Thoracic aorta (tissue), 2 donors: ENCODE results near the gene KRT10. TPM values are rescaled to one million over a fixed set of nuclear protein-coding genes. Genes with fewer than 3 reads are reported as not detected.

Experiments used
- ATAC-seq: fragments of 150-250 bp; one replicate; pipeline ENCODE4 v1.8.0; 2017; ENCODE audit warnings: low read depth; ENCODE audit not compliant: insufficient number of reproducible peaks, low FRiP score
- DNase-seq: peaks from one replicate; pipeline ENCODE4 v3.0.0-alpha.2; 2020; ENCODE audit warnings: low spot score
- H3K27ac ChIP-seq, 2 donors: fragments of 200-600 bp; sonication (generic); 1 replicate in 1 of 2; 2 replicates in 1 of 2; pipeline ENCODE4 v1.5.1; 2016; ENCODE audit warnings: mild to moderate bottlenecking in 2 of 2, moderate library complexity in 2 of 2
- H3K27me3 ChIP-seq: fragments of 200-600 bp; sonication (generic); replicated peaks from 2 replicates; pipeline ENCODE4 v1.6.0; 2016; ENCODE audit warnings: mild to moderate bottlenecking; ENCODE audit not compliant: insufficient read depth
- H3K36me3 ChIP-seq: fragments of 200-600 bp; sonication (generic); one replicate; pipeline ENCODE4 v1.5.1; 2016
- H3K4me1 ChIP-seq, 2 donors: fragments of 200-600 bp; sonication (generic); 1 replicate in 1 of 2; 2 replicates in 1 of 2; pipeline versions ENCODE4 v1.5.1 to v1.6.0; 2016; ENCODE audit warnings: low read depth in 2 of 2, mild to moderate bottlenecking in 1 of 2; ENCODE audit not compliant: control insufficient read depth in 1 of 2
- H3K4me3 ChIP-seq: fragments of 200-600 bp; sonication (generic); 2 replicates; pipeline ENCODE4 v1.5.1; 2016; ENCODE audit warnings: mild to moderate bottlenecking
- H3K9me3 ChIP-seq: fragments of 200-600 bp; sonication (generic); 2 replicates; pipeline ENCODE4 v1.5.1; 2016
- CTCF ChIP-seq: fragments of 200-600 bp; sonication (generic); IDR thresholded peaks from one replicate; pipeline ENCODE4 v1.5.1; 2019; ENCODE audit warnings: antibody characterized with exemption
- total RNA-seq, 2 donors: library from RNA; depleted of rRNA; stranded (reverse); fragments of >200 nt; gene quantifications; one replicate each; pipeline versions ENCODE4 v1.1.0 to v1.2.3, GENCODE V29; 2016

KRT10 gene
- total RNA-seq, 2 donors from 2014 or later, result 2.3 to 13.5 TPM

- no peak for ATAC-seq
- TF ChIP-seq CTCF, result no peak
- Histone ChIP-seq H3K27me3 (no peaks in the 10 kb centered on the region), H3K4me3 (no peak within 1 kb of the TSS), H3K36me3 (no peaks in the 10 kb centered on the region), H3K9me3 (no peaks in the 10 kb centered on the region), H3K27ac (no peak within 1 kb of the TSS), H3K4me1 (no peaks in the 10 kb centered on the region)
- no peak for DNase-seq
Measured at GRCh38 chr17:40782450-40782849, 40.0 kb downstream of the KRT10 start, which contains the start of gene KRT27. TSS of gene KRT27 (minus strand) at chr17:40782550. CDS start at chr17:40782493, 57 bp downstream.

- no peaks in the 10 kb centered on the region for H3K36me3 ChIP-seq
- ATAC-seq (no peak), DNase-seq (no peak)
- no peak overlapping the region for H3K27ac ChIP-seq
- no peaks in the 10 kb centered on the region for H3K9me3 ChIP-seq
- no peaks in the 10 kb centered on the region for H3K4me1 ChIP-seq
- TF ChIP-seq CTCF, result no peak
- H3K4me3 ChIP-seq, result peak overlapping the region; percentile 6
- no peaks in the 10 kb centered on the region for H3K27me3 ChIP-seq
Measured at GRCh38 chr17:40779181-40779909, 43.1 kb downstream of the KRT10 start.

GRCh38 chr17:40778461-40778860 is 44.0 kb downstream of the KRT10 start:
- no peaks in the 10 kb centered on the region for H3K27me3 ChIP-seq
- no peak overlapping the region for H3K27ac ChIP-seq
- DNase-seq, result no peak
- H3K36me3 ChIP-seq, result no peaks in the 10 kb centered on the region
- no peak overlapping the region for H3K4me3 ChIP-seq
- no peak for TF ChIP-seq CTCF
- no peaks in the 10 kb centered on the region for H3K9me3 ChIP-seq
- H3K4me1 ChIP-seq, result no peaks in the 10 kb centered on the region
- ATAC-seq, result no peak

- DNase-seq (no peak), ATAC-seq (no peak)
- Histone ChIP-seq H3K36me3 (no peaks in the 10 kb centered on the region), H3K4me1 (no peaks in the 10 kb centered on the region), H3K9me3 (no peaks in the 10 kb centered on the region), H3K27ac (no peak overlapping the region), H3K27me3 (no peaks in the 10 kb centered on the region), H3K4me3 (no peak overlapping the region)
- TF ChIP-seq CTCF, result no peak
Measured at GRCh38 chr17:40777971-40778370, 44.4 kb downstream of the KRT10 start.

- H3K4me1 ChIP-seq, result no peaks in the 10 kb centered on the region
- no peaks in the 10 kb centered on the region for H3K9me3 ChIP-seq
- no peak overlapping the region for H3K4me3 ChIP-seq
- DNase-seq, result no peak
- no peaks in the 10 kb centered on the region for H3K27me3 ChIP-seq
- no peak for ATAC-seq
- no peak overlapping the region for H3K27ac ChIP-seq
- TF ChIP-seq CTCF, result no peak
- no peaks in the 10 kb centered on the region for H3K36me3 ChIP-seq
Measured at GRCh38 chr17:40777459-40777858, 45.0 kb downstream of the KRT10 start.
